A204.1 (cell line): Measurements from ENCODE around the gene ARFGAP1.
"Not testable (repeated sequence)": the region's sequence is repeated elsewhere in the genome, so short reads cannot be mapped to it uniquely, and the experiment has no call there.

Experiments
- FAIRE-seq: peaks from 2 replicates; lab custom pipeline; 2012; peaks lifted over from hg19 to GRCh38; lab: Jason Lieb, UNC

Gene ARFGAP1

GRCh38 chr20:63292904-63293303, 20.3 kb downstream of the ARFGAP1 start, which contains the start of gene COL20A1:
TSS of gene COL20A1 (plus strand) at chr20:63293186. CDS start at chr20:63295108, 1,922 bp downstream.
- no peak for FAIRE-seq

- no peak for FAIRE-seq
Observed at GRCh38 chr20:63293456-63293855, 20.8 kb downstream of the ARFGAP1 start.

GRCh38 chr20:63293871-63294535, 21.4 kb downstream of the ARFGAP1 start:
- no peak for FAIRE-seq

- no peak for FAIRE-seq
Observed at GRCh38 chr20:63294536-63294900, 21.9 kb downstream of the ARFGAP1 start.

- FAIRE-seq = no peak
Observed at GRCh38 chr20:63295018-63295417, 22.4 kb downstream of the ARFGAP1 start.

- FAIRE-seq = no peak
Observed at GRCh38 chr20:63295422-63295821, 22.8 kb downstream of the ARFGAP1 start.

- no peak for FAIRE-seq
Observed at GRCh38 chr20:63295846-63296245, 23.2 kb downstream of the ARFGAP1 start.

- no peak for FAIRE-seq
Observed at GRCh38 chr20:63296531-63297299, 24.1 kb downstream of the ARFGAP1 start.

GRCh38 chr20:63297371-63297781, 24.8 kb downstream of the ARFGAP1 start:
- no peak for FAIRE-seq

- no peak for FAIRE-seq
Observed at GRCh38 chr20:63297796-63298572, 25.4 kb downstream of the ARFGAP1 start.

GRCh38 chr20:63298731-63299312, 26.2 kb downstream of the ARFGAP1 start:
- no peak for FAIRE-seq

- FAIRE-seq = no peak
Observed at GRCh38 chr20:63301671-63302070, 29.1 kb downstream of the ARFGAP1 start.

GRCh38 chr20:63303095-63303666, 30.6 kb downstream of the ARFGAP1 start:
- no peak for FAIRE-seq

- no peak for FAIRE-seq
Observed at GRCh38 chr20:63305393-63305792, 32.8 kb downstream of the ARFGAP1 start.

- not testable (repeated sequence) for FAIRE-seq
Observed at GRCh38 chr20:63305933-63306672, 33.5 kb downstream of the ARFGAP1 start.

GRCh38 chr20:63306673-63307537, 34.3 kb downstream of the ARFGAP1 start:
- no peak for FAIRE-seq

- no peak for FAIRE-seq
Observed at GRCh38 chr20:63307538-63308217, 35.1 kb downstream of the ARFGAP1 start.

- no peak for FAIRE-seq
Observed at GRCh38 chr20:63308218-63308911, 35.8 kb downstream of the ARFGAP1 start.
